Common myeloid progenitor, CD34-positive (primary cell): ENCODE measurements around the gene HUWE1.

ENCODE experiments used
- CTCF ChIA-PET: fragments of 350-600 bp; sonication (Branson Sonifier 250); formaldehyde crosslinking; loops from one replicate; lab custom pipeline; 2021; ENCODE audit warnings: antibody characterized with exemption; lab: Charles Lee
- POLR2A ChIA-PET: fragments of 350-600 bp; sonication (Branson Sonifier 250); formaldehyde crosslinking; loops from one replicate; lab custom pipeline; 2021; ENCODE audit warnings: antibody characterized with exemption; lab: Charles Lee
- DNase-seq, 3 donors: peaks; one replicate each; pipeline versions ENCODE4 v3.0.0 to v3.0.0-alpha.2; 2013
- H3K27ac ChIP-seq, 2 experiments: 1 replicate in 1 of 2; 2 replicates in 1 of 2; pipeline ENCODE4 v1.7.0; 2013; ENCODE audit warnings: inconsistent platforms in 2 of 2, low read length in 2 of 2, mild to moderate bottlenecking in 2 of 2, low read depth in 1 of 2, moderate library complexity in 1 of 2; ENCODE audit not compliant: severe bottlenecking in 2 of 2, insufficient read depth in 1 of 2, poor library complexity in 1 of 2
- H3K27me3 ChIP-seq, 5 experiments: replicated peaks in 2 of 5; 1 replicate in 3 of 5; 2 replicates in 2 of 5; pipeline versions ENCODE4 v1.6.1 to v1.7.0; 2013; ENCODE audit warnings: low read length in 4 of 5, mild to moderate bottlenecking in 2 of 5, moderate library complexity in 2 of 5, inconsistent platforms in 1 of 5; ENCODE audit not compliant: insufficient read depth in 5 of 5, control insufficient read depth in 4 of 5
- H3K36me3 ChIP-seq, 4 experiments: 1 replicate in 2 of 4; 2 replicates in 2 of 4; pipeline versions ENCODE4 v1.6.1 to v1.7.0; 2013; ENCODE audit warnings: low read length in 3 of 4, control low read depth in 1 of 4, mild to moderate bottlenecking in 1 of 4; ENCODE audit not compliant: control insufficient read depth in 4 of 4, insufficient read depth in 4 of 4
- H3K4me1 ChIP-seq, 4 experiments: 1 replicate in 3 of 4; 2 replicates in 1 of 4; pipeline versions ENCODE4 v1.6.1 to v1.7.1; 2013; ENCODE audit warnings: low read length in 3 of 4, mild to moderate bottlenecking in 3 of 4, control low read depth in 1 of 4, inconsistent platforms in 1 of 4, moderate library complexity in 1 of 4; ENCODE audit not compliant: control insufficient read depth in 4 of 4, insufficient read depth in 4 of 4; ENCODE audit errors: control extremely low read depth in 1 of 4
- H3K4me3 ChIP-seq, 7 experiments: 1 replicate in 4 of 7; 2 replicates in 3 of 7; pipeline versions ENCODE4 v1.5.1 to v1.7.0; 2013; ENCODE audit warnings: mild to moderate bottlenecking in 7 of 7, low read length in 6 of 7, moderate library complexity in 6 of 7, inconsistent platforms in 2 of 7, low read depth in 2 of 7, control low read depth in 1 of 7; ENCODE audit not compliant: insufficient read depth in 4 of 7, control insufficient read depth in 1 of 7; ENCODE audit errors: extremely low read depth in 1 of 7
- H3K9me3 ChIP-seq, 5 experiments: 1 replicate in 4 of 5; 2 replicates in 1 of 5; pipeline versions ENCODE4 v1.6.1 to v1.7.1; 2013; ENCODE audit warnings: low read length in 4 of 5, mild to moderate bottlenecking in 2 of 5, inconsistent platforms in 1 of 5, low read depth in 1 of 5, moderate library complexity in 1 of 5; ENCODE audit not compliant: control insufficient read depth in 4 of 5, insufficient read depth in 2 of 5; ENCODE audit errors: control extremely low read depth in 1 of 5
- WGBS: methylation state at CpG from one replicate; pipeline ENCODE4 v1.1.5; 2013; ENCODE audit not compliant: insufficient coverage; 5-methylcytosine and 5-hydroxymethylcytosine counted together

The HUWE1 gene

DNA sequence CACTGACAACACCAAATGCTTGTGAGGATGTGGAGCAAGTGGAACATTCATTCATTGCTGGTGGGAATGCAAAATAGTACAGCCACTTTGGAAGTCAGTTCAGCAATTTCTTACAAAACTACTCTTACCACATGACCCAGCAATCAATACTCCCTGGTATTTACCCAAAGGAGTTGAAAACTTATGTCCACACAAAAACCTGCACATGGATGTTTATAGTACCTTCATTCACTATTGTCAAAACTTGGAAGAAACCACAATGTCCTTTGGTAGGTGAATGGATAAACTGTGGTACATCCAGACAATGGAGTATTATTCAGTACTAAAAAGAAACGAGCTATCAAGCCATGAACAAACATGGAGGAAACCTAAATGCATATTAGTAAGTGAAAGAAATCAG is 27.5 kb downstream of the HUWE1 start:
- H3K27ac ChIP-seq, result no peak overlapping the region
- peaks cover 0 to 3% (median 0%) of the 10 kb centered on the region in 5 experiments for H3K27me3 ChIP-seq
- no peak overlapping the region for H3K4me3 ChIP-seq
- POLR2A ChIA-PET, result no interaction called here
- peaks cover 0 to 22% (median 2%) of the 10 kb centered on the region in 4 experiments for H3K36me3 ChIP-seq
- H3K9me3 ChIP-seq, result no peaks in the 10 kb centered on the region
- no CpG with 5 or more reads among the region's 1 CpG for WGBS
- no peaks in the 10 kb centered on the region for H3K4me1 ChIP-seq
- DNase-seq, result no peak
- CTCF ChIA-PET, result no interaction called here

DNA sequence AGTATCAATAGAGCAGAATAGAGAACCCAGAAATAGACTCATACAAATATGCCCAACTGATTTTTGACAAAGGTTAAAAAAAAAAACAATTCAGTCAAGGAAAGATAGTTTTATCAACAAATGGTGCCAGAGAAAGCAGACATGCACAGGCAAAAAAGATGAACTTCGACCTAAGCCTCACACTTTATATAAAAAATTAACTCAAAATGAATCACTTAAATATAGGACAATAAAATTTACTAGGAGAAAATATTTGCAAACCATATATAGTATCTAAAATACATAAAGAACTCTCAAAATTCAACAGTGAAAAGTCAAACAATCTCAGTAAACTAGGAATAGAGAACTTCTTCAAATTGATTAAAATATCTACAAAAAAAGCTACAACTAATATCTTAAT is 29.7 kb downstream of the HUWE1 start:
- Histone ChIP-seq H3K9me3 (no peaks in the 10 kb centered on the region), H3K4me1 (no peaks in the 10 kb centered on the region), H3K4me3 (no peak overlapping the region), H3K36me3 (peaks cover 0 to 21% (median 8%) of the 10 kb centered on the region in 4 experiments), H3K27me3 (peaks cover 0 to 3% (median 0%) of the 10 kb centered on the region in 5 experiments), H3K27ac (no peak overlapping the region)
- no peak for DNase-seq
- WGBS, result no CpG with 5 or more reads among the region's 1 CpG
- POLR2A ChIA-PET, result no interaction called here
- CTCF ChIA-PET, result no interaction called here

DNA sequence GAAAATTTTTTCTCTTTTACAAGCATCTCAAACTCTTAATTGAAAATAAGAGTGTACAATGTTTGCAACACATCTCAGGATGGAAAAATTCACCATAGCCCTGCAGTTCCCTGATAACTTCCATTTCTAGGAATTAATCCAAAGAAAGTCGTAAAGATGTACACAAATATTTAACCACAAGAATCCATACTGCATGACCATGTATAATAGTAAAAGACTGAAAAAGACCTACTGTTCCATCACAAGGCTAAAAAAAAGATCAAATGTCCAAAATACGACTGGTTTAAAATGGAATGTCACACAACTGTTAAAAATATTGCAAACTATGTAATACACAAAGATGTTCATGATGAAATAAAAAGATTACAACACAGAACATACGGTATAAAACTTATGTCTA is 32.1 kb downstream of the HUWE1 start:
- WGBS, result 57% methylated on average over 1 of the region's 3 CpGs
- Histone ChIP-seq H3K27ac (no peak overlapping the region), H3K36me3 (peaks cover 0 to 26% (median 18%) of the 10 kb centered on the region in 4 experiments), H3K27me3 (peaks cover 0 to 3% (median 0%) of the 10 kb centered on the region in 5 experiments), H3K9me3 (no peaks in the 10 kb centered on the region), H3K4me1 (no peaks in the 10 kb centered on the region), H3K4me3 (no peak overlapping the region)
- POLR2A ChIA-PET, result no interaction called here
- CTCF ChIA-PET, result no interaction called here
- no peak for DNase-seq

DNA sequence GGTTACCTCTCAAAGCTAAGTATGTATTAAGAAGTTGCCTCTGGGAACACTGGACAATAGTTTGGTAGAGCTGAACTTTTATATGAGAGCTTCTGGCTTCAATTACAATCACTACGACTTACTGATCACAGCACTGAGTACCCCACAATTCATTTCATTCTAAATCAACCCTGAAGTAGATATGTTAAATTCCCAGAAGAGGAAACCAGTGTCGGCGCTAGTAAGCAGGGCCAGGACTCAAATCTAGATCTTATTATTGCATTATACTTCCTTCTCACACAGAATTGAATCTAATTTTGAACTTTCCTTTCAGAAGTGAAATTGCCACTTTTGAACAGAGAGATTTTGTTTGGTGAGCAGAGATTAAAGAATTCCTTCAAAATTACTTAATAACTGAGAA is 41.8 kb downstream of the HUWE1 start:
- Histone ChIP-seq H3K4me3 (no peak overlapping the region), H3K36me3 (peaks cover 0 to 67% (median 29%) of the 10 kb centered on the region in 4 experiments), H3K27me3 (no peaks in the 10 kb centered on the region), H3K27ac (no peak overlapping the region), H3K9me3 (no peaks in the 10 kb centered on the region), H3K4me1 (no peaks in the 10 kb centered on the region)
- DNase-seq, result no peak
- WGBS, result 80% methylated on average over 2 of the region's 3 CpGs
- ChIA-PET CTCF (no interaction called here), POLR2A (no interaction called here)

DNA sequence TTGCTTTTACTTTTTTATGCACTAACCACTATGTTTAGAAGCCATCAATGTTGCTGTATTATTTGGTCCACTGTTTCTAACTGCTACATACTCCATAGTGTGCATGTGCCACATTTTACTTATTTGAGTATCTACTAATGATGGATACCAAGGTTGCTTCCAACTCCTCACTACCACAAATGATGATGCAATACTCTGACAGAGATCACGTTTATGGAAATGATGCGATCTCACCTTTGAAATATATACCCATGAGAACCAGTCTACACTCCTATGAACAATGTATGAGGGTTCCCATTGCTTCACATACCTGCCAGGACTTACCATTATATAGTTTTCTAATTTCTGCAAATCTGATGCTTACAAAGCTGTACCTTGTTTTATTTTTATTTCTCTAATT is 44.2 kb downstream of the HUWE1 start:
- CTCF ChIA-PET, result no interaction called here
- Histone ChIP-seq H3K27ac (no peak overlapping the region), H3K36me3 (peaks cover 0 to 60% (median 17%) of the 10 kb centered on the region in 4 experiments), H3K4me3 (no peak overlapping the region), H3K4me1 (no peaks in the 10 kb centered on the region), H3K27me3 (no peaks in the 10 kb centered on the region), H3K9me3 (no peaks in the 10 kb centered on the region)
- no peak for DNase-seq
- 100% methylated on average over 1 of the region's 2 CpGs for WGBS
- POLR2A ChIA-PET, result no interaction called here

DNA sequence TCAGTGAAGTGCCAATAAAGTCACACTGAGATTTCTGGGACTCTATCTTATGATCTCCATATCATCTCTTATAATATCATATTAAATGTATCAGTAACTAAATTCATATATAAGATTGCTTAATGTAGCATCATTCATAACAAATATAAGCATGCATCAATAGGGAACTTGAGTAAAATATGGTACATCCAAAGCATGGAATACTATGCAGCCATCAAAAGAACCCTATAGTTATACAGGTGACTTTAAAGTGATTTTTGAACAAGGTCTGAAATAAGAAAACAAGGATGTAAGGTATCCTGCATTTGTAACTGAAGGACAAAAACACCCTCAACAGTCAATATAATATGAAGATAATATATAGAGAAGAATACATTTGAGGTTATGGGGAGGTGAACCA is 47.3 kb downstream of the HUWE1 start:
- Histone ChIP-seq H3K36me3 (peaks cover 2 to 52% (median 15%) of the 10 kb centered on the region in 4 experiments), H3K27me3 (no peaks in the 10 kb centered on the region), H3K9me3 (no peaks in the 10 kb centered on the region), H3K4me3 (no peak overlapping the region), H3K27ac (no peak overlapping the region), H3K4me1 (no peaks in the 10 kb centered on the region)
- ChIA-PET POLR2A (no interaction called here), CTCF (no interaction called here)
- no peak for DNase-seq

DNA sequence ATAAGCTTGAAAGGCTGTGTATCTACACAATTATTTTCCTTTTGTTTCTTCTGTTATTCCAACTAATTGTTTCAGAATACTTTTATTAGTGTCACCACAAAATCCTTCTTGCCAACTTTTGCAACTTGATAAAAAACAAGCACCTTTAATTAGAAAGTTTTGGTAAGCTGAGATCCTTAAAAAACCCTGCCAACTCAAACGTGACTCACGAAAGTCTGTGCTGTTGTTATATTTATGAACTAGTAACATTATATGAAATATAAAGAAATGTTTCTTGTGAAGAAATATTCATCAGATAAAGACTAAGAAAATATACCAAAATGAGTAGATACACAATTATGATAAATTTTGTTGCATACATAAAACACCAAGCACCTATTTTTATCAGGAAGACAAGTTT is 49.0 kb downstream of the HUWE1 start:
- H3K4me3 ChIP-seq, result no peak overlapping the region
- H3K9me3 ChIP-seq, result no peaks in the 10 kb centered on the region
- DNase-seq, result no peak
- no peaks in the 10 kb centered on the region for H3K4me1 ChIP-seq
- H3K36me3 ChIP-seq, result peaks cover 2 to 56% (median 18%) of the 10 kb centered on the region in 4 experiments
- ChIA-PET CTCF (no interaction called here), POLR2A (no interaction called here)
- H3K27me3 ChIP-seq, result no peaks in the 10 kb centered on the region
- H3K27ac ChIP-seq, result no peak overlapping the region
- no CpG with 5 or more reads among the region's 2 CpGs for WGBS
